ENCODE results near the gene GLCE. TPM values are rescaled to one million over a fixed set of nuclear protein-coding genes. Genes with fewer than 3 reads are reported as not detected.

GLCE gene
- total and polyA plus RNA-seq, 10 donors: 2.8 to 13.3 (median 8.9) TPM

- peaks cover 0 to 14% (median 1%) of the 10 kb centered on the region in 6 donors for H3K36me3 ChIP-seq
- H3K4me1 ChIP-seq: no peaks in the 10 kb centered on the region
- no peak overlapping the region for H3K27ac ChIP-seq
- DNase-seq: no peak
- H3K9me3 ChIP-seq: no peaks in the 10 kb centered on the region
- no peak for TF ChIP-seq POLR2A (IDR thresholded peaks at IDR 0.05)
- peaks cover 0 to 9% (median 0%) of the 10 kb centered on the region in 7 donors for H3K27me3 ChIP-seq (replicated peaks in 1 of 7)
- H3K4me3 ChIP-seq: no peak overlapping the region
- intact Hi-C loops (cut with DNase I; ENCODE audit: low total_unique reads): no loop called here
Observed at GRCh38 chr15:69271217-69271616, 110.8 kb downstream of the GLCE start.

GRCh38 chr15:69272139-69272538 lies 111.7 kb downstream of the GLCE start:
- WGBS, 5 donors: 61 to 81% (median 74%) methylated on average over 3 of the region's 3 CpGs
- H3K27me3 ChIP-seq (replicated peaks in 1 of 7): peaks cover 0 to 9% (median 0%) of the 10 kb centered on the region in 7 donors
- peaks cover 0 to 14% (median 1%) of the 10 kb centered on the region in 6 donors for H3K36me3 ChIP-seq
- no peaks in the 10 kb centered on the region for H3K9me3 ChIP-seq
- no peak overlapping the region for H3K4me3 ChIP-seq
- no peak for TF ChIP-seq CTCF (IDR thresholded peaks at IDR 0.05 in 8 of 11, conservative IDR thresholded peaks at IDR 0.05 in 3 of 11)
- no peak for TF ChIP-seq POLR2AphosphoS5 (IDR thresholded peaks at IDR 0.05)
- no peak for TF ChIP-seq POLR2A (IDR thresholded peaks at IDR 0.05)
- DNase-seq: no peak
- no peaks in the 10 kb centered on the region for H3K4me1 ChIP-seq
- intact Hi-C loops (cut with DNase I; ENCODE audit: low total_unique reads): no loop called here
- no peak overlapping the region for H3K27ac ChIP-seq

GRCh38 chr15:69272891-69273290 lies 112.5 kb downstream of the GLCE start:
- DNase-seq: no peak
- Histone ChIP-seq H3K4me3 (no peak overlapping the region), H3K9me3 (no peaks in the 10 kb centered on the region), H3K4me1 (no peaks in the 10 kb centered on the region), H3K27me3 (replicated peaks in 1 of 7) (peaks cover 0 to 9% (median 0%) of the 10 kb centered on the region in 7 donors), H3K27ac (no peak overlapping the region), H3K36me3 (peaks cover 0 to 14% (median 1%) of the 10 kb centered on the region in 6 donors)
- TF ChIP-seq CTCF (IDR thresholded peaks at IDR 0.05 in 8 of 11, conservative IDR thresholded peaks at IDR 0.05 in 3 of 11) (no peak), POLR2AphosphoS5 (IDR thresholded peaks at IDR 0.05) (no peak), POLR2A (IDR thresholded peaks at IDR 0.05) (no peak)
- 90 to 92% (median 90%) methylated on average over 6 of the region's 6 CpGs for WGBS, 5 donors
- intact Hi-C loops (cut with DNase I; ENCODE audit: low total_unique reads): no loop called here

GRCh38 chr15:69275074-69275670 lies 114.7 kb downstream of the GLCE start:
- 74 to 89% (median 84%) methylated on average over 4 of the region's 4 CpGs for WGBS, 5 donors
- no peak overlapping the region for H3K4me3 ChIP-seq
- no peaks in the 10 kb centered on the region for H3K9me3 ChIP-seq
- TF ChIP-seq POLR2AphosphoS5 (IDR thresholded peaks at IDR 0.05): no peak
- H3K27ac ChIP-seq: no peak overlapping the region
- H3K36me3 ChIP-seq: no peaks in the 10 kb centered on the region
- intact Hi-C loops (cut with DNase I; ENCODE audit: low total_unique reads): no loop called here
- DNase-seq: no peak
- peaks cover 0 to 9% (median 0%) of the 10 kb centered on the region in 7 donors for H3K27me3 ChIP-seq (replicated peaks in 1 of 7)
- H3K4me1 ChIP-seq: no peaks in the 10 kb centered on the region

GRCh38 chr15:69275933-69276560 lies 115.6 kb downstream of the GLCE start:
- Histone ChIP-seq H3K27me3 (replicated peaks in 1 of 7) (peaks cover 0 to 9% (median 0%) of the 10 kb centered on the region in 7 donors), H3K36me3 (no peaks in the 10 kb centered on the region), H3K27ac (no peak overlapping the region), H3K9me3 (no peaks in the 10 kb centered on the region), H3K4me3 (no peak overlapping the region), H3K4me1 (no peaks in the 10 kb centered on the region)
- DNase-seq: no peak
- intact Hi-C loops (cut with DNase I; ENCODE audit: low total_unique reads): no loop called here
- TF ChIP-seq POLR2A (IDR thresholded peaks at IDR 0.05): no peak
- TF ChIP-seq CTCF (IDR thresholded peaks at IDR 0.05 in 8 of 11, conservative IDR thresholded peaks at IDR 0.05 in 3 of 11): no peak
- no peak for TF ChIP-seq POLR2AphosphoS5 (IDR thresholded peaks at IDR 0.05)
- 75 to 84% (median 80%) methylated on average over 9 of the region's 9 CpGs for WGBS, 5 donors
